Adrenal gland (tissue), 5 donors: ENCODE data around the gene IQCB1.

Source experiments
- CTCF ChIP-seq, 6 experiments: fragments of 450-650 bp in 4 of 6; fragments of 200-600 bp in 2 of 6; sonication (generic) in 1 of 6; IDR thresholded peaks; 1 replicate in 5 of 6; 2 replicates in 1 of 6; pipeline versions ENCODE4 v1.5.1 to v1.8.0; 2016 to 2021; ENCODE audit warnings: antibody characterized with exemption in 6 of 6, mild to moderate bottlenecking in 2 of 6, moderate library complexity in 1 of 6
- POLR2A ChIP-seq, 2 donors: fragments of 450-650 bp; IDR thresholded peaks; one replicate each; pipeline ENCODE4 v1.6.1; 2017; ENCODE audit warnings: antibody characterized with exemption in 2 of 2, mild to moderate bottlenecking in 2 of 2, moderate library complexity in 1 of 2
- donor health status: DM: no; HTN: no; CAD: no.

GRCh38 chr3:121747976-121748375 lies 86.9 kb downstream of the IQCB1 start:
- TF ChIP-seq POLR2A (IDR thresholded peaks at IDR 0.05): no peak
- TF ChIP-seq CTCF (IDR thresholded peaks at IDR 0.05): no peak
